ENCODE results near the gene ANKRD34A. TPM values are rescaled to one million over a fixed set of nuclear protein-coding genes. Genes with fewer than 3 reads are reported as not detected.

The ANKRD34A gene
- total and polyA plus RNA-seq, 4 donors: 0.06 to 0.17 (median 0.13) TPM; not detected in 1

GRCh38 chr1:145918992-145919939 lies 45.1 kb downstream of the ANKRD34A start:
- peak overlapping the region; percentile 66 to 93 for H3K27ac ChIP-seq (ENCODE audit: low read depth in 1 of 2, low read length in 2 of 2)
- 2% methylated on average over 33 of the region's 33 CpGs for WGBS
- peaks cover 3 to 9% (median 4%) of the 10 kb centered on the region in 4 donors for H3K36me3 ChIP-seq (ENCODE audit: control insufficient read depth in 4 of 4, insufficient read depth in 3 of 4, low read depth in 1 of 4, low read length in 3 of 4)
- H3K27me3 ChIP-seq (ENCODE audit: control insufficient read depth in 4 of 4, insufficient read depth in 4 of 4, low read length in 3 of 4): no peaks in the 10 kb centered on the region
- peak overlapping the region; percentile 14 to 75 for H3K9ac ChIP-seq (ENCODE audit: low read depth in 1 of 2, low read length in 2 of 2)
- no peaks in the 10 kb centered on the region for H3K9me3 ChIP-seq (ENCODE audit: control insufficient read depth in 4 of 4, low read length in 3 of 4)
- TF ChIP-seq REST (IDR thresholded peaks at IDR 0.05): no peak
- TF ChIP-seq GABPA (IDR thresholded peaks at IDR 0.05 in 1 of 2, conservative IDR thresholded peaks at IDR 0.05 in 1 of 2): no peak
- TF ChIP-seq SP1 (IDR thresholded peaks at IDR 0.05): no peak
- TF ChIP-seq YY1 (IDR thresholded peaks at IDR 0.05): peak; percentile 59
- peak in 1 of 2 donors; percentile 40 for TF ChIP-seq RXRA (IDR thresholded peaks at IDR 0.05)
- no peak for TF ChIP-seq FOXA1 (IDR thresholded peaks at IDR 0.05)
- peak in 1 of 2 donors; percentile 31 for TF ChIP-seq RAD21 (IDR thresholded peaks at IDR 0.05)
- no peak for TF ChIP-seq HNF4G (IDR thresholded peaks at IDR 0.05)
- TF ChIP-seq CTCF (IDR thresholded peaks at IDR 0.05; ENCODE audit: low read depth, low read length, missing input control): peak; percentile 6
- no peak for TF ChIP-seq TAF1 (conservative IDR thresholded peaks at IDR 0.05)
- peak overlapping the region; percentile 74 to 96 (median 95) for H3K4me3 ChIP-seq (ENCODE audit: low read depth in 1 of 3, low read length in 3 of 3)
- DNase-seq (ENCODE audit: low spot score): peak; percentile 68
- peaks cover 8 to 25% (median 17%) of the 10 kb centered on the region in 4 donors for H3K4me1 ChIP-seq (ENCODE audit: control insufficient read depth in 4 of 4, insufficient read depth in 4 of 4, low read length in 3 of 4)

- Histone ChIP-seq H3K27me3 (ENCODE audit: control insufficient read depth in 4 of 4, insufficient read depth in 4 of 4, low read length in 3 of 4) (no peaks in the 10 kb centered on the region), H3K4me1 (ENCODE audit: control insufficient read depth in 4 of 4, insufficient read depth in 4 of 4, low read length in 3 of 4) (peaks cover 8 to 25% (median 17%) of the 10 kb centered on the region in 4 donors), H3K9ac (ENCODE audit: low read depth in 1 of 2, low read length in 2 of 2) (peak within 1 kb of the TSS; percentile 56 to 84), H3K9me3 (ENCODE audit: control insufficient read depth in 4 of 4, low read length in 3 of 4) (no peaks in the 10 kb centered on the region), H3K36me3 (ENCODE audit: control insufficient read depth in 4 of 4, insufficient read depth in 3 of 4, low read depth in 1 of 4, low read length in 3 of 4) (peaks cover 3 to 9% (median 5%) of the 10 kb centered on the region in 4 donors), H3K4me3 (ENCODE audit: low read depth in 1 of 3, low read length in 3 of 3) (peak within 1 kb of the TSS; percentile 74 to 96 (median 95)), H3K27ac (ENCODE audit: low read depth in 1 of 2, low read length in 2 of 2) (peak within 1 kb of the TSS; percentile 66 to 93)
- WGBS: under 1% methylated on average over 51 of the region's 51 CpGs
- DNase-seq (ENCODE audit: low spot score): peak; percentile 92
- TF ChIP-seq REST (IDR thresholded peaks at IDR 0.05) (peak; percentile 16), SP1 (IDR thresholded peaks at IDR 0.05) (peak; percentile 63), JUND (IDR thresholded peaks at IDR 0.05) (peak in 1 of 2 donors; percentile 46), GABPA (IDR thresholded peaks at IDR 0.05 in 1 of 2, conservative IDR thresholded peaks at IDR 0.05 in 1 of 2) (peak in 1 of 2 donors; percentile 66), ZBTB33 (IDR thresholded peaks at IDR 0.05) (peak; percentile 98), HNF4A (conservative IDR thresholded peaks at IDR 0.05) (peak in 1 of 2 donors; percentile 15), TAF1 (conservative IDR thresholded peaks at IDR 0.05) (no peak), HNF4G (IDR thresholded peaks at IDR 0.05) (no peak), RAD21 (IDR thresholded peaks at IDR 0.05) (peak; percentile 27 to 33), MAX (IDR thresholded peaks at IDR 0.05) (peak; percentile 90), YY1 (IDR thresholded peaks at IDR 0.05) (peak; percentile 97), RXRA (IDR thresholded peaks at IDR 0.05) (peak; percentile 3 to 47), FOXA2 (IDR thresholded peaks at IDR 0.05) (no peak), FOXA1 (IDR thresholded peaks at IDR 0.05) (no peak), NR2F2 (IDR thresholded peaks at IDR 0.05) (peak; percentile 81)
These were observed 46.0 kb downstream of the ANKRD34A start, which contains the start of gene PEX11B for GRCh38 chr1:145918144-145918991. Gene PEX11B, minus strand, starts transcription at chr1:145918717. Its CDS starts 29 bp downstream, at chr1:145918688.

Data from liver (tissue), 9 donors.